Rectal smooth muscle tissue (tissue), 1 donor: ENCODE results near the gene HSD3B7.

Experiments used
- H3K27ac ChIP-seq: one replicate; pipeline ENCODE4 v1.7.0; 2013; ENCODE audit warnings: low read depth, low read length, inconsistent platforms
- H3K27me3 ChIP-seq: one replicate; pipeline ENCODE4 v1.7.0; 2013; ENCODE audit warnings: low read length; ENCODE audit not compliant: control insufficient read depth, insufficient read depth
- H3K36me3 ChIP-seq: one replicate; pipeline ENCODE4 v1.7.0; 2013; ENCODE audit warnings: low read length; ENCODE audit not compliant: control insufficient read depth, insufficient read depth
- H3K4me1 ChIP-seq: one replicate; pipeline ENCODE4 v1.7.0; 2013; ENCODE audit warnings: low read length; ENCODE audit not compliant: control insufficient read depth, insufficient read depth
- H3K4me3 ChIP-seq: one replicate; pipeline ENCODE4 v1.7.0; 2013; ENCODE audit warnings: low read length
- H3K9ac ChIP-seq: one replicate; pipeline ENCODE4 v1.7.0; 2013; ENCODE audit warnings: low read length

The HSD3B7 gene

GRCh38 chr16:30963925-30964511, 21.0 kb upstream of the HSD3B7 start:
- Histone ChIP-seq H3K4me3 (no peak overlapping the region), H3K27me3 (no peaks in the 10 kb centered on the region), H3K4me1 (no peaks in the 10 kb centered on the region), H3K27ac (no peak overlapping the region), H3K9ac (no peak overlapping the region), H3K36me3 (peaks cover 62% of the 10 kb centered on the region)

- Histone ChIP-seq H3K9ac (no peak overlapping the region), H3K4me1 (no peaks in the 10 kb centered on the region), H3K27me3 (no peaks in the 10 kb centered on the region), H3K4me3 (no peak overlapping the region), H3K27ac (no peak overlapping the region), H3K36me3 (peaks cover 69% of the 10 kb centered on the region)
Measured at GRCh38 chr16:30964574-30965226, 20.3 kb upstream of the HSD3B7 start.

- no peak overlapping the region for H3K4me3 ChIP-seq
- no peaks in the 10 kb centered on the region for H3K4me1 ChIP-seq
- no peak overlapping the region for H3K27ac ChIP-seq
- no peak overlapping the region for H3K9ac ChIP-seq
- peaks cover 63% of the 10 kb centered on the region for H3K36me3 ChIP-seq
- H3K27me3 ChIP-seq: no peaks in the 10 kb centered on the region
Measured at GRCh38 chr16:30965436-30965835, 19.6 kb upstream of the HSD3B7 start.

- peaks cover 64% of the 10 kb centered on the region for H3K36me3 ChIP-seq
- H3K4me1 ChIP-seq: no peaks in the 10 kb centered on the region
- no peak overlapping the region for H3K9ac ChIP-seq
- H3K4me3 ChIP-seq: no peak overlapping the region
- H3K27ac ChIP-seq: no peak overlapping the region
- no peaks in the 10 kb centered on the region for H3K27me3 ChIP-seq
Measured at GRCh38 chr16:30966033-30966619, 18.9 kb upstream of the HSD3B7 start.

GRCh38 chr16:30967795-30968194, 17.2 kb upstream of the HSD3B7 start:
- H3K27me3 ChIP-seq: no peaks in the 10 kb centered on the region
- no peaks in the 10 kb centered on the region for H3K4me1 ChIP-seq
- no peak overlapping the region for H3K27ac ChIP-seq
- no peak overlapping the region for H3K9ac ChIP-seq
- H3K36me3 ChIP-seq: peaks cover 70% of the 10 kb centered on the region
- H3K4me3 ChIP-seq: no peak overlapping the region

GRCh38 chr16:30969246-30969842, 15.7 kb upstream of the HSD3B7 start:
- H3K27me3 ChIP-seq: no peaks in the 10 kb centered on the region
- H3K4me3 ChIP-seq: no peak overlapping the region
- peaks cover 70% of the 10 kb centered on the region for H3K36me3 ChIP-seq
- H3K27ac ChIP-seq: no peak overlapping the region
- H3K9ac ChIP-seq: no peak overlapping the region
- H3K4me1 ChIP-seq: no peaks in the 10 kb centered on the region

- Histone ChIP-seq H3K27me3 (no peaks in the 10 kb centered on the region), H3K4me3 (no peak overlapping the region), H3K9ac (no peak overlapping the region), H3K27ac (no peak overlapping the region), H3K36me3 (peaks cover 60% of the 10 kb centered on the region), H3K4me1 (no peaks in the 10 kb centered on the region)
Measured at GRCh38 chr16:30971298-30971697, 13.7 kb upstream of the HSD3B7 start.

GRCh38 chr16:30972872-30973271, 12.1 kb upstream of the HSD3B7 start:
- H3K27ac ChIP-seq: no peak overlapping the region
- H3K9ac ChIP-seq: no peak overlapping the region
- no peaks in the 10 kb centered on the region for H3K4me1 ChIP-seq
- H3K4me3 ChIP-seq: no peak overlapping the region
- H3K27me3 ChIP-seq: no peaks in the 10 kb centered on the region
- H3K36me3 ChIP-seq: peaks cover 60% of the 10 kb centered on the region

- Histone ChIP-seq H3K4me3 (no peak overlapping the region), H3K36me3 (peaks cover 60% of the 10 kb centered on the region), H3K27me3 (no peaks in the 10 kb centered on the region), H3K27ac (no peak overlapping the region), H3K4me1 (no peaks in the 10 kb centered on the region), H3K9ac (no peak overlapping the region)
Measured at GRCh38 chr16:30974348-30974747, 10.7 kb upstream of the HSD3B7 start.

GRCh38 chr16:30976486-30976885, 8.5 kb upstream of the HSD3B7 start:
- Histone ChIP-seq H3K27me3 (no peaks in the 10 kb centered on the region), H3K9ac (no peak overlapping the region), H3K4me1 (no peaks in the 10 kb centered on the region), H3K4me3 (no peak overlapping the region), H3K36me3 (peaks cover 50% of the 10 kb centered on the region), H3K27ac (no peak overlapping the region)

- Histone ChIP-seq H3K27me3 (no peaks in the 10 kb centered on the region), H3K27ac (no peak overlapping the region), H3K4me1 (no peaks in the 10 kb centered on the region), H3K9ac (no peak overlapping the region), H3K36me3 (peaks cover 46% of the 10 kb centered on the region), H3K4me3 (no peak overlapping the region)
Measured at GRCh38 chr16:30977502-30977901, 7.5 kb upstream of the HSD3B7 start.

GRCh38 chr16:30979170-30980022, 5.6 kb upstream of the HSD3B7 start:
- Histone ChIP-seq H3K4me1 (no peaks in the 10 kb centered on the region), H3K9ac (no peak overlapping the region), H3K27me3 (no peaks in the 10 kb centered on the region), H3K27ac (no peak overlapping the region), H3K36me3 (peaks cover 33% of the 10 kb centered on the region), H3K4me3 (no peak overlapping the region)
